NB4 (cell line): Measurements from ENCODE around the gene CPHXL2.

Source experiments
- POLR2A ChIP-seq: IDR thresholded peaks from 2 replicates; pipeline ENCODE4 v1.6.1; 2011; ENCODE audit warnings: mild to moderate bottlenecking; ENCODE audit not compliant: insufficient read length; ENCODE audit errors: extremely low read depth
- TF ChIP-seq, protein P1 (sequence below): IDR thresholded peaks from one replicate; pipeline ENCODE4 v1.5.1; 2012; ENCODE audit warnings: low read depth, low read length

DNA sequence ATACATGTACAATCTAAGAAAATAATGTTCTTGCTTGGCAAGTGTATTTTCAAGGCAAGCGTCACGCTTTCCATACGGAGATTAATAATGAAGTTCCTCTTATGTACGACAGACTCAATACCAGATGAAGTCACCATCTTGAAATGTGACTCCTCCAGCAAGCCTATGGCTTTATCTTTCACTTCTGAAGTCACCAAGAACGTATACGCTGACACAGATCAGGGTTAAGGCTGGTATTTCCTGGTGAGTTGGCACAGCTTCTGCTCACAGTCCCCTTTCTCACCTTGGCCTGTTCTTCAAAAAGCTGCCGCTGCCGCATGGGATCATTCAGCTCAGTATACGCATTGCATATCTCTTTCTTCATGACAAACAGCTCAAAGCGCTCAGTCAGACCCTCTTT lies 47.7 kb downstream of the CPHXL2 start:
- no peak for TF ChIP-seq POLR2A
- TF ChIP-seq, protein P1, sequence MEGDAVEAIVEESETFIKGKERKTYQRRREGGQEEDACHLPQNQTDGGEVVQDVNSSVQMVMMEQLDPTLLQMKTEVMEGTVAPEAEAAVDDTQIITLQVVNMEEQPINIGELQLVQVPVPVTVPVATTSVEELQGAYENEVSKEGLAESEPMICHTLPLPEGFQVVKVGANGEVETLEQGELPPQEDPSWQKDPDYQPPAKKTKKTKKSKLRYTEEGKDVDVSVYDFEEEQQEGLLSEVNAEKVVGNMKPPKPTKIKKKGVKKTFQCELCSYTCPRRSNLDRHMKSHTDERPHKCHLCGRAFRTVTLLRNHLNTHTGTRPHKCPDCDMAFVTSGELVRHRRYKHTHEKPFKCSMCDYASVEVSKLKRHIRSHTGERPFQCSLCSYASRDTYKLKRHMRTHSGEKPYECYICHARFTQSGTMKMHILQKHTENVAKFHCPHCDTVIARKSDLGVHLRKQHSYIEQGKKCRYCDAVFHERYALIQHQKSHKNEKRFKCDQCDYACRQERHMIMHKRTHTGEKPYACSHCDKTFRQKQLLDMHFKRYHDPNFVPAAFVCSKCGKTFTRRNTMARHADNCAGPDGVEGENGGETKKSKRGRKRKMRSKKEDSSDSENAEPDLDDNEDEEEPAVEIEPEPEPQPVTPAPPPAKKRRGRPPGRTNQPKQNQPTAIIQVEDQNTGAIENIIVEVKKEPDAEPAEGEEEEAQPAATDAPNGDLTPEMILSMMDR: no peak
